Mesendoderm (in vitro differentiated cells): ENCODE measurements around the gene WWC1.

Source experiments
- DNase-seq: peaks from one replicate; pipeline ENCODE4 v3.0.0; 2013
- H2AK5ac ChIP-seq: 2 replicates; pipeline ENCODE4 v1.6.1; 2013; ENCODE audit warnings: low read length, inconsistent platforms
- H2BK120ac ChIP-seq: 2 replicates; pipeline ENCODE4 v1.6.1; 2013; ENCODE audit warnings: low read depth, mild to moderate bottlenecking, low read length, moderate library complexity, mixed read lengths
- H2BK15ac ChIP-seq: replicated peaks from 2 replicates; pipeline ENCODE4 v1.6.1; 2013; ENCODE audit warnings: low read depth, mild to moderate bottlenecking, moderate library complexity
- H2BK5ac ChIP-seq: 2 replicates; pipeline ENCODE4 v1.6.1; 2013; ENCODE audit warnings: low read length, inconsistent platforms
- H3K18ac ChIP-seq: 2 replicates; pipeline ENCODE4 v1.6.1; 2013; ENCODE audit warnings: mild to moderate bottlenecking, low read length, mixed read lengths
- H3K23ac ChIP-seq: one replicate; pipeline ENCODE4 v1.6.1; 2013; ENCODE audit warnings: low read length
- H3K27ac ChIP-seq: 2 replicates; pipeline ENCODE4 v1.5.1; 2013; ENCODE audit warnings: low read depth, mild to moderate bottlenecking, inconsistent platforms, low read length, moderate library complexity
- H3K27me3 ChIP-seq: 2 replicates; pipeline ENCODE4 v1.6.1; 2013; ENCODE audit warnings: low read length, control low read depth, mild to moderate bottlenecking, inconsistent platforms; ENCODE audit not compliant: insufficient read depth, poor library complexity
- H3K36me3 ChIP-seq: 2 replicates; pipeline ENCODE4 v1.6.1; 2013; ENCODE audit warnings: low read length, inconsistent platforms; ENCODE audit not compliant: control insufficient read depth, insufficient read depth
- H3K4ac ChIP-seq: one replicate; pipeline ENCODE4 v1.6.1; 2013; ENCODE audit warnings: low read depth, mild to moderate bottlenecking, low read length, moderate library complexity
- H3K4me1 ChIP-seq: 2 replicates; pipeline ENCODE4 v1.6.1; 2013; ENCODE audit warnings: low read depth, low read length, inconsistent platforms; ENCODE audit not compliant: control insufficient read depth
- H3K4me2 ChIP-seq: 2 replicates; pipeline ENCODE4 v1.6.1; 2013; ENCODE audit warnings: low read length
- H3K4me3 ChIP-seq: 2 replicates; pipeline ENCODE4 v1.5.1; 2013; ENCODE audit warnings: mild to moderate bottlenecking, low read length
- H3K56ac ChIP-seq: one replicate; pipeline ENCODE4 v1.6.1; 2013; ENCODE audit warnings: low read length
- H3K79me1 ChIP-seq: 2 replicates; pipeline ENCODE4 v1.6.1; 2013; ENCODE audit warnings: low read length, inconsistent platforms
- H3K79me2 ChIP-seq: 2 replicates; pipeline ENCODE4 v1.6.1; 2013; ENCODE audit warnings: mild to moderate bottlenecking, low read length; ENCODE audit not compliant: control insufficient read depth, insufficient read depth
- H3K9ac ChIP-seq: 2 replicates; pipeline ENCODE4 v1.6.1; 2013; ENCODE audit warnings: low read length, inconsistent platforms
- H4K5ac ChIP-seq: one replicate; pipeline ENCODE4 v1.6.1; 2013; ENCODE audit warnings: low read length
- H4K8ac ChIP-seq: one replicate; pipeline ENCODE4 v1.6.1; 2013; ENCODE audit warnings: low read depth, mild to moderate bottlenecking, control low read depth, low read length, moderate library complexity
- WGBS: extraction: QIAGEN DNeasy Blood & Tissue Kit; methylation state at CpG from one replicate; pipeline ENCODE4 v1.1.7; 2013; ENCODE audit warnings: low lambda C conversion rate, missing lambda C conversion rate; ENCODE audit not compliant: insufficient coverage; ENCODE audit errors: extremely low coverage; 5-methylcytosine and 5-hydroxymethylcytosine counted together

Gene WWC1

GRCh38 chr5:168340487-168340886, 49.0 kb downstream of the WWC1 start:
- Histone ChIP-seq H2BK5ac (no peak overlapping the region), H3K27ac (no peak overlapping the region), H3K36me3 (no peaks in the 10 kb centered on the region), H3K79me1 (peaks cover 10% of the 10 kb centered on the region), H3K18ac (no peak overlapping the region), H3K4ac (no peak overlapping the region), H3K23ac (no peak overlapping the region), H3K27me3 (no peaks in the 10 kb centered on the region), H2BK120ac (no peak overlapping the region), H3K4me2 (no peak overlapping the region), H4K8ac (no peak overlapping the region), H3K79me2 (peaks cover 4% of the 10 kb centered on the region), H3K56ac (no peak overlapping the region), H4K5ac (no peak overlapping the region), H3K4me1 (no peaks in the 10 kb centered on the region), H3K9ac (no peak overlapping the region), H3K4me3 (no peak overlapping the region), H2BK15ac (no peak overlapping the region), H2AK5ac (no peak overlapping the region)
- WGBS, result no CpG with 5 or more reads among the region's 1 CpG
- DNase-seq, result no peak

DNA sequence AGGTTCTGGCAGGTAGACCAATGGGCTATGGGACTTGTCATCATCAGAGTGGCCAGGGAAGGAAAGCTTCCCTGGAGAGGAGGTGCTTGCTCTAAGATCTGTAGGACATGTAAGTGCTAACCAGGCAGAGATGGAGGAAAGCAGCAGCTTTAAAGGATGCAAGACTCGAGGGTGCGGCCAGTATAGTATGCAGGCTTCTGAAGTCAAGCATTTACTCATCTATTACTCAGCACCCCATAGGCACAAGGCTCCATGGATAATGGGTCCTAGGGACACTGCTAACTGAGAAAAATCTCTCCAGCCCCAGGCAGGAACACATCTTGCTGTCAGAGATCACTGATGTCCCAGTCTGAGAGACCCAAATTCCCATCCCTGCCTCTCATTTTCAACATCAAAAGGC, 49.7 kb downstream of the WWC1 start:
- H3K9ac ChIP-seq, result no peak overlapping the region
- H4K5ac ChIP-seq, result no peak overlapping the region
- no peak for DNase-seq
- H3K4me1 ChIP-seq, result no peaks in the 10 kb centered on the region
- no peaks in the 10 kb centered on the region for H3K36me3 ChIP-seq
- H3K4me3 ChIP-seq, result no peak overlapping the region
- H3K4me2 ChIP-seq, result no peak overlapping the region
- no peak overlapping the region for H2BK120ac ChIP-seq
- H3K23ac ChIP-seq, result no peak overlapping the region
- no peak overlapping the region for H4K8ac ChIP-seq
- H3K4ac ChIP-seq, result no peak overlapping the region
- no peak overlapping the region for H3K56ac ChIP-seq
- H3K27ac ChIP-seq, result no peak overlapping the region
- no peak overlapping the region for H2BK5ac ChIP-seq
- H2AK5ac ChIP-seq, result no peak overlapping the region
- H3K79me2 ChIP-seq, result no peaks in the 10 kb centered on the region
- H3K27me3 ChIP-seq, result no peaks in the 10 kb centered on the region
- peaks cover 7% of the 10 kb centered on the region for H3K79me1 ChIP-seq
- H2BK15ac ChIP-seq, result no peak overlapping the region
- no CpG with 5 or more reads among the region's 2 CpGs for WGBS
- no peak overlapping the region for H3K18ac ChIP-seq

DNA sequence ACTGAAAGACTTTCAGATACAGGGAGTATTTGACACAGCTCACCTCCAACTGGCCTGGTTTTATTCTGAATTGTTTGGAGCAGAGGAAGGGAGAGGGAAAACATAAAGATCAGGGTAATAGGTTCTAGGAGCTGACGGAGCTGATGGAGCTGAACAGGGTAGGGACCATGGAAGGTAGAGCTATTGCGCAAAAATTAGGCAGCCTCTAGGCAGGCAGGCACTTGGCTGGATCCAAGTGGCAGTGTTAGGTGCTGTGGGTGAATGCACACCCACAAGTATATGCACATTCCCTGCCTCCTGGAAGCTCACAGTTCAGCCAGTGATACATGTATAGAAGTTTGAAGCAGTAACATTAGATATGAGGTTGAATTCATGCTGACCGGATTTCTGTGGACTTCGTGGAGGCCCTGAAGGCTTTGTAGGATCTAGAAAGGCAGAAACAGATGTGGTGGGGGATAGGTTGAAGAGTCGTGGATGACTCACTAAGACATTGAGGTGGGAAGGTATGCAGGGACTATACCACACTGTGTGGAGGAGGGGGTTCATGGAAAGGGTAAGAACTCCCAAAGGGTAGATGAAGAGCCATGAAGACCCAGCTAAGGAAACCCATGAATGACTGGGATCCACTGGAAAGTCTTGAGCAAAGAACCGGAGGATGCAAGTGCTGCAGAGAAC, 50.8 kb downstream of the WWC1 start:
- H3K79me1 ChIP-seq, result peaks cover 7% of the 10 kb centered on the region

DNA sequence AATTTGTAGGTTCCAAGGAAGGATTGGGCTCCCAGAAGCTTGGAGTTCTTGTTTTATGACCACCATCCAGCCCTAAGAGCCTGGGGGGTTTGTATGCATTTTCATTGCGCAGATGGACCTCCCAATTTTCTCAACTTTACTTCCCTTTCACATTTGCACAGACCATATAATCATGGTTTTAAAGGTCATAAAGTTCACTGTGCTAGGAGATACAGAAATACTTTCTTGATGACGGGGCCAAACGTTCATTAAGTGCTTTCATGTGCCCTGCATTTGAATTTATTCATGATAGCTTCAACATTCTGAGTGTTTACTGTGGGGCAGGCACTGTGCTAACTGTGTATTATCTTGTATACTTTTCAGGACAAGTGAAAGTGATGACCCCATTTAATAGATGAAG, 51.5 kb downstream of the WWC1 start:
- Histone ChIP-seq H3K27ac (no peak overlapping the region), H3K4ac (no peak overlapping the region), H3K27me3 (no peaks in the 10 kb centered on the region), H3K4me3 (no peak overlapping the region), H2AK5ac (no peak overlapping the region), H2BK120ac (no peak overlapping the region), H3K4me1 (peaks cover 4% of the 10 kb centered on the region), H3K23ac (no peak overlapping the region), H3K79me1 (peaks cover 6% of the 10 kb centered on the region), H3K56ac (no peak overlapping the region), H2BK15ac (no peak overlapping the region), H2BK5ac (no peak overlapping the region), H3K4me2 (no peak overlapping the region), H3K18ac (no peak overlapping the region), H3K9ac (no peak overlapping the region), H4K8ac (no peak overlapping the region), H4K5ac (no peak overlapping the region), H3K36me3 (no peaks in the 10 kb centered on the region), H3K79me2 (peaks cover under 1% of the 10 kb centered on the region)
- no CpG with 5 or more reads among the region's 3 CpGs for WGBS
- DNase-seq, result no peak

More for the DNA sequence above, 50.8 kb downstream of the WWC1 start:
- Histone ChIP-seq H4K5ac (no peak overlapping the region), H3K23ac (no peak overlapping the region), H2AK5ac (no peak overlapping the region), H3K4me3 (no peak overlapping the region), H2BK15ac (no peak overlapping the region), H3K9ac (no peak overlapping the region), H3K4ac (no peak overlapping the region), H3K4me1 (peaks cover 4% of the 10 kb centered on the region), H3K4me2 (no peak overlapping the region), H2BK5ac (no peak overlapping the region), H3K79me2 (no peaks in the 10 kb centered on the region), H3K27ac (no peak overlapping the region), H2BK120ac (no peak overlapping the region), H3K18ac (no peak overlapping the region), H3K27me3 (no peaks in the 10 kb centered on the region), H4K8ac (no peak overlapping the region), H3K36me3 (no peaks in the 10 kb centered on the region), H3K56ac (no peak overlapping the region)
- DNase-seq, result no peak
- WGBS, result no CpG with 5 or more reads among the region's 6 CpGs

- Histone ChIP-seq H3K4me2 (no peak overlapping the region), H3K9ac (no peak overlapping the region), H2BK15ac (no peak overlapping the region), H3K36me3 (no peaks in the 10 kb centered on the region), H3K18ac (no peak overlapping the region), H4K8ac (no peak overlapping the region), H3K27me3 (no peaks in the 10 kb centered on the region), H3K56ac (peak overlapping the region; percentile 10), H3K4me3 (no peak overlapping the region), H2AK5ac (no peak overlapping the region), H3K79me2 (peaks cover 4% of the 10 kb centered on the region), H3K27ac (no peak overlapping the region), H3K4me1 (peaks cover 4% of the 10 kb centered on the region), H3K23ac (no peak overlapping the region), H3K79me1 (peaks cover 12% of the 10 kb centered on the region), H2BK120ac (no peak overlapping the region), H3K4ac (no peak overlapping the region), H2BK5ac (no peak overlapping the region), H4K5ac (no peak overlapping the region)
- no CpG with 5 or more reads among the region's 3 CpGs for WGBS
- peak; percentile 86 for DNase-seq
These were observed 55.0 kb downstream of the WWC1 start for GRCh38 chr5:168346417-168346816.
